NT2/D1 (cell line): Measurements from ENCODE around the gene ARHGEF35.
"Not testable (repeated sequence)": the region's sequence is repeated elsewhere in the genome, so short reads cannot be mapped to it uniquely, and the experiment has no call there.

Source experiments
- DNase-seq: peaks from one replicate; pipeline ENCODE4 v3.0.0-alpha.2; 2011; ENCODE audit warnings: low read depth, low spot score
- H3K27me3 ChIP-seq: 2 replicates; pipeline ENCODE4 v1.6.0; 2011; ENCODE audit warnings: mild to moderate bottlenecking; ENCODE audit not compliant: insufficient read length, insufficient read depth
- H3K36me3 ChIP-seq: 2 replicates; pipeline ENCODE4 v1.6.1; 2011; ENCODE audit warnings: mild to moderate bottlenecking, low read length, mixed read lengths; ENCODE audit not compliant: insufficient read depth, insufficient read length
- H3K4me1 ChIP-seq: 2 replicates; pipeline ENCODE4 v1.5.1; 2011; ENCODE audit not compliant: insufficient read depth, insufficient read length
- H3K4me3 ChIP-seq: 2 replicates; pipeline ENCODE4 v1.5.1; 2011; ENCODE audit warnings: low read depth; ENCODE audit not compliant: insufficient read length
- H3K9ac ChIP-seq: 2 replicates; pipeline ENCODE4 v1.6.0; 2011; ENCODE audit warnings: low read depth; ENCODE audit not compliant: insufficient read length
- H3K9me3 ChIP-seq: 2 replicates; pipeline ENCODE4 v1.5.1; 2011; ENCODE audit warnings: mild to moderate bottlenecking, low read length; ENCODE audit not compliant: insufficient read depth

The ARHGEF35 gene

GRCh38 chr7:144195212-144195872, at the start of gene ARHGEF35:
Gene ARHGEF35, minus strand, starts transcription at chr7:144195833. Its CDS starts 7,450 bp downstream, at chr7:144188383.
- not testable (repeated sequence) for H3K4me1 ChIP-seq, H3K27me3 ChIP-seq, H3K36me3 ChIP-seq, H3K9ac ChIP-seq, H3K9me3 ChIP-seq, H3K4me3 ChIP-seq, DNase-seq

- not testable (repeated sequence) for H3K9ac ChIP-seq, H3K4me1 ChIP-seq, DNase-seq, H3K36me3 ChIP-seq, H3K9me3 ChIP-seq, H3K4me3 ChIP-seq, H3K27me3 ChIP-seq
These were observed 49.7 kb upstream of the ARHGEF35 start for GRCh38 chr7:144245372-144245771.

GRCh38 chr7:144239365-144239764, 43.7 kb upstream of the ARHGEF35 start, which contains the start of gene OR2A42:
Gene OR2A42, minus strand, starts transcription at chr7:144239605. Its CDS starts 6,762 bp downstream, at chr7:144232843.
- H3K9ac ChIP-seq, H3K4me1 ChIP-seq, H3K4me3 ChIP-seq, H3K36me3 ChIP-seq, DNase-seq, H3K9me3 ChIP-seq, H3K27me3 ChIP-seq: not testable (repeated sequence)

- not testable (repeated sequence) for H3K4me3 ChIP-seq, H3K9me3 ChIP-seq, DNase-seq, H3K4me1 ChIP-seq, H3K36me3 ChIP-seq, H3K27me3 ChIP-seq, H3K9ac ChIP-seq
These were observed 43.0 kb upstream of the ARHGEF35 start for GRCh38 chr7:144238530-144239082.

GRCh38 chr7:144233039-144233438, 37.4 kb upstream of the ARHGEF35 start:
- not testable (repeated sequence) for DNase-seq, H3K4me3 ChIP-seq, H3K27me3 ChIP-seq, H3K9me3 ChIP-seq, H3K4me1 ChIP-seq, H3K9ac ChIP-seq, H3K36me3 ChIP-seq

- H3K9me3 ChIP-seq, H3K4me3 ChIP-seq, H3K9ac ChIP-seq, H3K27me3 ChIP-seq, H3K4me1 ChIP-seq, DNase-seq, H3K36me3 ChIP-seq: not testable (repeated sequence)
These were observed 35.4 kb upstream of the ARHGEF35 start for GRCh38 chr7:144231027-144231426.

- H3K27me3 ChIP-seq, DNase-seq, H3K36me3 ChIP-seq, H3K9me3 ChIP-seq, H3K9ac ChIP-seq, H3K4me1 ChIP-seq, H3K4me3 ChIP-seq: not testable (repeated sequence)
These were observed 33.2 kb upstream of the ARHGEF35 start for GRCh38 chr7:144228810-144229209.

- not testable (repeated sequence) for DNase-seq, H3K27me3 ChIP-seq, H3K36me3 ChIP-seq, H3K4me1 ChIP-seq, H3K4me3 ChIP-seq, H3K9me3 ChIP-seq, H3K9ac ChIP-seq
These were observed 31.2 kb upstream of the ARHGEF35 start for GRCh38 chr7:144226866-144227265.

GRCh38 chr7:144223675-144224074, 28.0 kb upstream of the ARHGEF35 start:
- DNase-seq, H3K4me3 ChIP-seq, H3K36me3 ChIP-seq, H3K9me3 ChIP-seq, H3K9ac ChIP-seq, H3K27me3 ChIP-seq, H3K4me1 ChIP-seq: not testable (repeated sequence)

- H3K9me3 ChIP-seq, H3K27me3 ChIP-seq, H3K36me3 ChIP-seq, DNase-seq, H3K4me1 ChIP-seq, H3K4me3 ChIP-seq, H3K9ac ChIP-seq: not testable (repeated sequence)
These were observed 24.9 kb upstream of the ARHGEF35 start for GRCh38 chr7:144220531-144220930.

- not testable (repeated sequence) for H3K27me3 ChIP-seq, H3K9me3 ChIP-seq, H3K9ac ChIP-seq, DNase-seq, H3K4me1 ChIP-seq, H3K36me3 ChIP-seq, H3K4me3 ChIP-seq
These were observed 23.5 kb upstream of the ARHGEF35 start for GRCh38 chr7:144219149-144219548.

GRCh38 chr7:144218581-144218980, 22.9 kb upstream of the ARHGEF35 start:
- H3K9ac ChIP-seq, H3K4me1 ChIP-seq: not testable (repeated sequence)

More at GRCh38 chr7:144218581-144218980, 22.9 kb upstream of the ARHGEF35 start:
- H3K4me3 ChIP-seq, H3K9me3 ChIP-seq, H3K27me3 ChIP-seq, H3K36me3 ChIP-seq, DNase-seq: not testable (repeated sequence)
